Iris pigment epithelial cell (primary cell): Measurements from ENCODE around the gene CYB5A.
"Not testable (repeated sequence)": the region's sequence is repeated elsewhere in the genome, so short reads cannot be mapped to it uniquely, and the experiment has no call there.

Experiments used
- DNase-seq: peaks from one replicate; pipeline ENCODE4 v3.0.0-alpha.2; 2011; ENCODE audit warnings: low read depth

CYB5A gene

GRCh38 chr18:74294526-74294925 is 2.8 kb upstream of the CYB5A start:
- DNase-seq = no peak

- DNase-seq = not testable (repeated sequence)
Measured at GRCh38 chr18:74292982-74293381, 1.2 kb upstream of the CYB5A start.

GRCh38 chr18:74292541-74292858 is 737 bp upstream of the CYB5A start:
- no peak for DNase-seq

- DNase-seq = no peak
Measured at GRCh38 chr18:74291472-74291770, 342 bp downstream of the CYB5A start.

- DNase-seq = no peak
Measured at GRCh38 chr18:74290794-74291471, 830 bp downstream of the CYB5A start.

- peak; percentile 54 for DNase-seq
Measured at GRCh38 chr18:74290021-74290420, 1.7 kb downstream of the CYB5A start.

GRCh38 chr18:74289137-74289536 is 2.6 kb downstream of the CYB5A start:
- peak; percentile 71 for DNase-seq

- DNase-seq = peak; percentile 37
Measured at GRCh38 chr18:74288730-74289129, 3.0 kb downstream of the CYB5A start.

- DNase-seq = no peak
Measured at GRCh38 chr18:74288041-74288440, 3.7 kb downstream of the CYB5A start.

- DNase-seq = no peak
Measured at GRCh38 chr18:74286856-74287255, 4.9 kb downstream of the CYB5A start.

GRCh38 chr18:74286106-74286855 is 5.5 kb downstream of the CYB5A start:
- DNase-seq = peak; percentile 38

- not testable (repeated sequence) for DNase-seq
Measured at GRCh38 chr18:74285583-74285982, 6.2 kb downstream of the CYB5A start.

GRCh38 chr18:74284980-74285355 is 6.8 kb downstream of the CYB5A start:
- no peak for DNase-seq

GRCh38 chr18:74284191-74284979 is 7.4 kb downstream of the CYB5A start:
- no peak for DNase-seq

GRCh38 chr18:74283646-74284045 is 8.1 kb downstream of the CYB5A start:
- DNase-seq = no peak

- DNase-seq = no peak
Measured at GRCh38 chr18:74282755-74283554, 8.8 kb downstream of the CYB5A start.

GRCh38 chr18:74281980-74282754 is 9.6 kb downstream of the CYB5A start:
- DNase-seq = peak; percentile 35

GRCh38 chr18:74281011-74281979 is 10.5 kb downstream of the CYB5A start:
- no peak for DNase-seq

- DNase-seq = no peak
Measured at GRCh38 chr18:74278983-74279382, 12.8 kb downstream of the CYB5A start.

- no peak for DNase-seq
Measured at GRCh38 chr18:74278058-74278457, 13.7 kb downstream of the CYB5A start.
